H1 (cell line): Measurements from ENCODE around the gene PTCH1. TPM values are rescaled to one million over a fixed set of nuclear protein-coding genes. Genes with fewer than 3 reads are reported as not detected.

Experiments used
- ATF2 ChIP-seq: IDR thresholded peaks from 2 replicates; pipeline ENCODE4 v1.6.1; 2012; ENCODE audit warnings: low read length, inconsistent platforms
- ATF3 ChIP-seq: IDR thresholded peaks from 2 replicates; pipeline ENCODE4 v1.6.1; 2011; ENCODE audit warnings: low read depth, mild to moderate bottlenecking, low read length; ENCODE audit not compliant: insufficient read depth
- BRCA1 ChIP-seq: IDR thresholded peaks from 2 replicates; pipeline ENCODE4 v1.6.1; 2012; ENCODE audit warnings: low read depth, low read length, improper control_type of control experiment
- CHD1 ChIP-seq: IDR thresholded peaks from 2 replicates; pipeline ENCODE4 v1.6.1; 2012; ENCODE audit warnings: low read depth, low read length, improper control_type of control experiment
- GABPA ChIP-seq: IDR thresholded peaks from 2 replicates; pipeline ENCODE4 v1.6.1; 2011; ENCODE audit warnings: mild to moderate bottlenecking, low read length, moderate library complexity, borderline replicate concordance; ENCODE audit not compliant: insufficient read depth
- GTF2F1 ChIP-seq: IDR thresholded peaks from 2 replicates; pipeline ENCODE4 v1.6.1; 2012; ENCODE audit warnings: low read depth, low read length, improper control_type of control experiment, borderline replicate concordance
- JUND ChIP-seq: IDR thresholded peaks from 2 replicates; pipeline ENCODE4 v1.6.1; 2011; ENCODE audit warnings: mild to moderate bottlenecking, improper control_type of control experiment, low read length
- SIRT6 ChIP-seq: IDR thresholded peaks from one replicate; pipeline ENCODE4 v1.7.1; 2012; ENCODE audit warnings: low read length, inconsistent platforms
- polyA plus RNA-seq, 7 experiments: library from polyadenylated mRNA; depleted of rRNA in 3 of 7; stranded (reverse) in 5 of 7; unstranded in 2 of 7; fragments of >200 nt in 5 of 7; fragments of 200-250 nt in 2 of 7; gene quantifications; 1 replicate in 5 of 7; 2 replicates in 1 of 7; 4 replicates in 1 of 7; pipeline versions ENCODE4 v1.2.1 to v1.2.3, GENCODE V29; 2011 to 2013; ENCODE audit warnings: missing spikeins in 2 of 7, mixed read lengths in 2 of 7
- total RNA-seq: library from RNA; stranded (reverse); fragmentation: NEBNext Ultra II Directional; extraction: Animal tissue kit (Norgen Biotek cat#: 25700); gene quantifications from 2 replicates; pipeline ENCODE4 v1.2.1, GENCODE V29; 2021

The PTCH1 gene
- total and polyA plus RNA-seq, 2 of the 8 experiments (the other 6 are each of a cell fraction or from before 2014, with no cell fraction given): 6.4 to 34.1 TPM

GRCh38 chr9:95433096-95433819 lies 83.5 kb downstream of the PTCH1 start (continued):
- no peak for TF ChIP-seq ATF2
- no peak for TF ChIP-seq GABPA
- TF ChIP-seq ATF3: no peak
- TF ChIP-seq SIRT6: no peak
- TF ChIP-seq JUND: no peak
- TF ChIP-seq CHD1: no peak
- no peak for TF ChIP-seq BRCA1
- TF ChIP-seq GTF2F1: no peak
